Central memory CD8-positive, alpha-beta T cell (primary cell): ENCODE measurements around the gene CYP4X1.
"Not testable (repeated sequence)": the region's sequence is repeated elsewhere in the genome, so short reads cannot be mapped to it uniquely, and the experiment has no call there.

Experiments used
- ATAC-seq: fragments of 150-1000 bp; cut with Tn5 transposase; replicated peaks from 2 replicates; pipeline ENCODE4 v1.10.0; 2022; ENCODE audit warnings: mild to moderate bottlenecking, moderate FRiP score, moderate number of reproducible peaks; ENCODE audit not compliant: poor library complexity, severe bottlenecking; ENCODE audit errors: extremely low read depth
- DNase-seq, 2 donors: peaks; one replicate each; pipeline ENCODE4 v3.0.0; 2021; ENCODE audit warnings: low spot score in 2 of 2
- H3K27ac Mint-ChIP-seq: one replicate; pipeline ENCODE4 v1.8.0; 2022; ENCODE audit warnings: low read depth, mild to moderate bottlenecking, moderate library complexity, mixed read lengths
- H3K27me3 Mint-ChIP-seq: one replicate; pipeline ENCODE4 v1.8.0; 2022; ENCODE audit warnings: mixed read lengths
- H3K36me3 Mint-ChIP-seq: one replicate; pipeline ENCODE4 v1.8.0; 2022; ENCODE audit warnings: mild to moderate bottlenecking, moderate library complexity, mixed read lengths; ENCODE audit not compliant: insufficient read depth
- H3K4me1 Mint-ChIP-seq: one replicate; pipeline ENCODE4 v1.8.0; 2022; ENCODE audit warnings: mixed read lengths
- H3K4me3 Mint-ChIP-seq: one replicate; pipeline ENCODE4 v1.8.0; 2022; ENCODE audit warnings: mild to moderate bottlenecking, moderate library complexity, mixed read lengths
- H3K9me3 Mint-ChIP-seq: one replicate; pipeline ENCODE4 v1.8.0; 2022; ENCODE audit warnings: mixed read lengths

The CYP4X1 gene

GRCh38 chr1:47023268-47024140 lies at the start of gene CYP4X1:
CYP4X1 (plus strand) TSS chr1:47023669; CDS start chr1:47023818, 149 bp downstream.
- no peak for DNase-seq
- no peak within 1 kb of the TSS for H3K4me3 Mint-ChIP-seq

GRCh38 chr1:46983166-46983829 lies 40.2 kb upstream of the CYP4X1 start:
- H3K36me3 Mint-ChIP-seq, result no peaks in the 10 kb centered on the region
- H3K27me3 Mint-ChIP-seq, result peaks cover 89% of the 10 kb centered on the region
- no peak overlapping the region for H3K4me3 Mint-ChIP-seq
- H3K9me3 Mint-ChIP-seq, result no peaks in the 10 kb centered on the region
- no peak overlapping the region for H3K27ac Mint-ChIP-seq
- DNase-seq, result no peak
- no peak for ATAC-seq
- H3K4me1 Mint-ChIP-seq, result no peaks in the 10 kb centered on the region

More at GRCh38 chr1:47023268-47024140, at the start of gene CYP4X1:
- H3K9me3 Mint-ChIP-seq, result no peaks in the 10 kb centered on the region
- no peak within 1 kb of the TSS for H3K27ac Mint-ChIP-seq
- no peaks in the 10 kb centered on the region for H3K36me3 Mint-ChIP-seq
- H3K4me1 Mint-ChIP-seq, result no peaks in the 10 kb centered on the region
- H3K27me3 Mint-ChIP-seq, result peaks cover 62% of the 10 kb centered on the region
- no peak for ATAC-seq

- Mint-ChIP-seq H3K4me3 (no peak overlapping the region), H3K36me3 (no peaks in the 10 kb centered on the region), H3K4me1 (no peaks in the 10 kb centered on the region), H3K27me3 (peaks cover 83% of the 10 kb centered on the region), H3K27ac (no peak overlapping the region), H3K9me3 (no peaks in the 10 kb centered on the region)
- no peak for ATAC-seq
- no peak for DNase-seq
These were observed 39.5 kb upstream of the CYP4X1 start for GRCh38 chr1:46983830-46984586.

GRCh38 chr1:46990541-46990940 lies 32.9 kb upstream of the CYP4X1 start:
- H3K4me3 Mint-ChIP-seq, H3K4me1 Mint-ChIP-seq, H3K9me3 Mint-ChIP-seq, H3K27ac Mint-ChIP-seq, H3K36me3 Mint-ChIP-seq, ATAC-seq, DNase-seq: not testable (repeated sequence)
- peaks cover 34% of the 10 kb centered on the region for H3K27me3 Mint-ChIP-seq

GRCh38 chr1:46991083-46991923 lies 32.2 kb upstream of the CYP4X1 start:
- Mint-ChIP-seq H3K4me1 (no peaks in the 10 kb centered on the region), H3K27me3 (peaks cover 34% of the 10 kb centered on the region), H3K27ac (no peak overlapping the region), H3K4me3 (no peak overlapping the region), H3K9me3 (no peaks in the 10 kb centered on the region), H3K36me3 (no peaks in the 10 kb centered on the region)
- no peak for ATAC-seq
- DNase-seq, result no peak

- no peaks in the 10 kb centered on the region for H3K4me1 Mint-ChIP-seq
- no peak for ATAC-seq
- H3K36me3 Mint-ChIP-seq, result no peaks in the 10 kb centered on the region
- H3K9me3 Mint-ChIP-seq, result no peaks in the 10 kb centered on the region
- H3K27ac Mint-ChIP-seq, result no peak overlapping the region
- no peak overlapping the region for H3K4me3 Mint-ChIP-seq
- H3K27me3 Mint-ChIP-seq, result peaks cover 60% of the 10 kb centered on the region
- no peak for DNase-seq
These were observed 26.7 kb upstream of the CYP4X1 start for GRCh38 chr1:46996659-46997281.

- Mint-ChIP-seq H3K27ac (no peak overlapping the region), H3K4me1 (no peaks in the 10 kb centered on the region), H3K27me3 (peaks cover 85% of the 10 kb centered on the region), H3K9me3 (no peaks in the 10 kb centered on the region), H3K4me3 (no peak overlapping the region), H3K36me3 (no peaks in the 10 kb centered on the region)
- DNase-seq, result no peak
- ATAC-seq, result no peak
These were observed 21.3 kb upstream of the CYP4X1 start for GRCh38 chr1:47002211-47002610.

- Mint-ChIP-seq H3K4me1 (no peaks in the 10 kb centered on the region), H3K4me3 (no peak overlapping the region), H3K36me3 (no peaks in the 10 kb centered on the region), H3K27me3 (peaks cover 90% of the 10 kb centered on the region), H3K27ac (no peak overlapping the region), H3K9me3 (no peaks in the 10 kb centered on the region)
- DNase-seq (no peak), ATAC-seq (no peak)
These were observed 19.5 kb upstream of the CYP4X1 start for GRCh38 chr1:47003896-47004403.

- not testable (repeated sequence) for H3K36me3 Mint-ChIP-seq, H3K4me3 Mint-ChIP-seq, H3K9me3 Mint-ChIP-seq, DNase-seq, H3K4me1 Mint-ChIP-seq, H3K27ac Mint-ChIP-seq, ATAC-seq
- peaks cover 73% of the 10 kb centered on the region for H3K27me3 Mint-ChIP-seq
These were observed 17.0 kb upstream of the CYP4X1 start for GRCh38 chr1:47006437-47006836.

GRCh38 chr1:47013293-47013692 lies 10.2 kb upstream of the CYP4X1 start:
- no peaks in the 10 kb centered on the region for H3K9me3 Mint-ChIP-seq
- peaks cover 15% of the 10 kb centered on the region for H3K27me3 Mint-ChIP-seq
- H3K4me1 Mint-ChIP-seq, result no peaks in the 10 kb centered on the region
- DNase-seq (no peak), ATAC-seq (no peak)
- H3K27ac Mint-ChIP-seq, result no peak overlapping the region
- H3K36me3 Mint-ChIP-seq, result no peaks in the 10 kb centered on the region
- no peak overlapping the region for H3K4me3 Mint-ChIP-seq

GRCh38 chr1:47021070-47021469 lies 2.4 kb upstream of the CYP4X1 start:
- no peaks in the 10 kb centered on the region for H3K9me3 Mint-ChIP-seq
- no peak overlapping the region for H3K4me3 Mint-ChIP-seq
- ATAC-seq (no peak), DNase-seq (no peak)
- no peaks in the 10 kb centered on the region for H3K4me1 Mint-ChIP-seq
- H3K27me3 Mint-ChIP-seq, result peaks cover 44% of the 10 kb centered on the region
- no peak overlapping the region for H3K27ac Mint-ChIP-seq
- no peaks in the 10 kb centered on the region for H3K36me3 Mint-ChIP-seq
